Sigmoid colon (tissue), 4 donors: ENCODE results near the gene SARNP.

Experiments used
- EP300 ChIP-seq, 4 donors: sonication (generic); formaldehyde crosslinking; IDR thresholded peaks; one replicate each; pipeline ENCODE4 v1.6.1; 2017; ENCODE audit warnings: antibody characterized with exemption in 4 of 4
- POLR2AphosphoS5 ChIP-seq, 4 donors: sonication (generic); formaldehyde crosslinking; IDR thresholded peaks; one replicate each; pipeline ENCODE4 v1.6.1; 2017; ENCODE audit warnings: antibody characterized with exemption in 4 of 4
- TF ChIP-seq, protein P1 (sequence below), 4 experiments: fragments of 450-650 bp in 3 of 4; fragments of 200-600 bp in 1 of 4; IDR thresholded peaks; one replicate each; pipeline ENCODE4 v1.5.1; 2016 to 2019; ENCODE audit warnings: antibody characterized with exemption in 4 of 4, mild to moderate bottlenecking in 3 of 4, moderate library complexity in 2 of 4

DNA sequence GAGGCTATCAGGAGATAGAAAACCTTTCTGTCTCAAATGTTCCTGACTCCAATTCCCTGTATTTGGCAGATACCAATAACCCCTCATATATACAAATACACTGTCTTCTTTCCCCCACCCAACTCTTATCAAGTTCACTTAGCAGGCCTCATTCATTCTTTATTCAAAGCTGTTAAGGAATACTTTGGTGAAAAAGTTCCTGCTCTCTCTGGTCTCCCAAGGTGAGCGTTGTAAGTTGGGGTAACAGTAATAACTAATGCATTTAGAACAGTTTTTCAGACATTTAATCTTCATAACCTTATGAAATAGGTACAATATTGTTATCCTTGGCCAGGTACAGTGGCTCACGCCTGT, 78.5 kb downstream of the SARNP start:
- TF ChIP-seq, protein P1, sequence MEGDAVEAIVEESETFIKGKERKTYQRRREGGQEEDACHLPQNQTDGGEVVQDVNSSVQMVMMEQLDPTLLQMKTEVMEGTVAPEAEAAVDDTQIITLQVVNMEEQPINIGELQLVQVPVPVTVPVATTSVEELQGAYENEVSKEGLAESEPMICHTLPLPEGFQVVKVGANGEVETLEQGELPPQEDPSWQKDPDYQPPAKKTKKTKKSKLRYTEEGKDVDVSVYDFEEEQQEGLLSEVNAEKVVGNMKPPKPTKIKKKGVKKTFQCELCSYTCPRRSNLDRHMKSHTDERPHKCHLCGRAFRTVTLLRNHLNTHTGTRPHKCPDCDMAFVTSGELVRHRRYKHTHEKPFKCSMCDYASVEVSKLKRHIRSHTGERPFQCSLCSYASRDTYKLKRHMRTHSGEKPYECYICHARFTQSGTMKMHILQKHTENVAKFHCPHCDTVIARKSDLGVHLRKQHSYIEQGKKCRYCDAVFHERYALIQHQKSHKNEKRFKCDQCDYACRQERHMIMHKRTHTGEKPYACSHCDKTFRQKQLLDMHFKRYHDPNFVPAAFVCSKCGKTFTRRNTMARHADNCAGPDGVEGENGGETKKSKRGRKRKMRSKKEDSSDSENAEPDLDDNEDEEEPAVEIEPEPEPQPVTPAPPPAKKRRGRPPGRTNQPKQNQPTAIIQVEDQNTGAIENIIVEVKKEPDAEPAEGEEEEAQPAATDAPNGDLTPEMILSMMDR (IDR thresholded peaks at IDR 0.05) = no peak
- no peak for TF ChIP-seq EP300 (IDR thresholded peaks at IDR 0.05)
- no peak for TF ChIP-seq POLR2AphosphoS5 (IDR thresholded peaks at IDR 0.05)
